PC-9 (cell line): ENCODE measurements around the gene PRSS1. TPM values are rescaled to one million over a fixed set of nuclear protein-coding genes. Genes with fewer than 3 reads are reported as not detected.
"Not testable (repeated sequence)": the region's sequence is repeated elsewhere in the genome, so short reads cannot be mapped to it uniquely, and the experiment has no call there.

Experiments
- BruUV-seq: library from RNA; stranded (reverse); fragments of 400-500 nt; replicated peaks from 2 replicates; lab custom pipeline; 2021; lab: Mats Ljungman, UMichigan
- CTCF ChIA-PET: fragments of 300-600 bp; sonication (Branson Sonifier 250); formaldehyde crosslinking; loops from one replicate; lab custom pipeline; 2022; ENCODE audit warnings: antibody characterized with exemption; lab: Charles Lee
- POLR2A ChIA-PET: fragments of 300-600 bp; sonication (Branson Sonifier 250); formaldehyde crosslinking; loops from one replicate; lab custom pipeline; 2022; ENCODE audit warnings: antibody characterized with exemption; ENCODE audit not compliant: unreplicated experiment; lab: Charles Lee
- DNase-seq, 2 experiments: peaks; one replicate each; pipeline versions ENCODE4 v3.0.0 to v3.0.0-alpha.2; 2015 to 2022; ENCODE audit warnings: mixed read lengths in 1 of 2
- H2AFZ ChIP-seq: fragments of 200-600 bp; sonication (generic); 2 replicates; pipeline ENCODE4 v1.8.1; 2017; ENCODE audit warnings: antibody characterized with exemption
- H3F3A ChIP-seq: fragments of 200-600 bp; sonication (generic); 2 replicates; pipeline ENCODE4 v1.8.1; 2017; ENCODE audit warnings: antibody characterized with exemption, mild to moderate bottlenecking, low read depth; ENCODE audit not compliant: insufficient read depth
- H3K27ac ChIP-seq: fragments of 200-600 bp; sonication (generic); 2 replicates; pipeline ENCODE4 v1.6.1; 2016; ENCODE audit warnings: mixed run types
- H3K27me3 ChIP-seq: fragments of 200-600 bp; sonication (generic); 2 replicates; pipeline ENCODE4 v1.6.1; 2016; ENCODE audit warnings: low read depth, mixed run types; ENCODE audit not compliant: insufficient read depth
- H3K36me3 ChIP-seq: fragments of 200-600 bp; sonication (generic); 2 replicates; pipeline ENCODE4 v1.6.1; 2016; ENCODE audit warnings: low read depth, mixed run types
- H3K4me1 ChIP-seq: fragments of 200-600 bp; sonication (generic); replicated peaks from 2 replicates; pipeline ENCODE4 v1.6.1; 2016; ENCODE audit warnings: mixed run types; ENCODE audit not compliant: insufficient read depth
- H3K4me2 ChIP-seq: fragments of 200-600 bp; sonication (generic); 2 replicates; pipeline ENCODE4 v1.6.1; 2017; ENCODE audit warnings: mixed run types
- H3K4me3 ChIP-seq: fragments of 200-600 bp; sonication (generic); 2 replicates; pipeline ENCODE4 v1.6.1; 2016; ENCODE audit warnings: mixed run types
- H3K79me2 ChIP-seq: fragments of 200-600 bp; sonication (generic); 2 replicates; pipeline ENCODE4 v1.6.1; 2017; ENCODE audit warnings: low read depth, mixed run types
- H3K9me2 ChIP-seq: fragments of 200-600 bp; sonication (generic); 2 replicates; pipeline ENCODE4 v1.8.1; 2017; ENCODE audit warnings: mild to moderate bottlenecking; ENCODE audit not compliant: insufficient read depth
- H3K9me3 ChIP-seq: fragments of 200-600 bp; sonication (generic); 2 replicates; pipeline ENCODE4 v1.8.1; 2016; ENCODE audit warnings: low read depth; ENCODE audit not compliant: insufficient read depth
- H4K20me1 ChIP-seq: fragments of 200-600 bp; sonication (generic); 2 replicates; pipeline ENCODE4 v1.8.1; 2017; ENCODE audit not compliant: insufficient read depth
- EZH2 ChIP-seq: fragments of 200-600 bp; sonication (generic); IDR thresholded peaks from 2 replicates; pipeline ENCODE4 v1.8.0; 2017; ENCODE audit warnings: antibody characterized with exemption, low read depth
- intact Hi-C: fragments of 100-400 bp; cut with micrococcal nuclease; formaldehyde crosslinking; loops from one replicate; pipeline ENCODE4 v1.10.0; 2022; ENCODE audit not compliant: unreplicated experiment
- total RNA-seq: library from RNA; stranded (reverse); gene quantifications from 2 replicates; pipeline ENCODE4 v1.2.3, GENCODE V29; 2021
- TF ChIP-seq, protein P1 (sequence below): fragments of 200-600 bp; sonication (generic); conservative IDR thresholded peaks from 2 replicates; pipeline ENCODE4 v1.6.1; 2017; ENCODE audit warnings: mixed run types, antibody characterized with exemption, mild to moderate bottlenecking, moderate library complexity

PRSS1 gene
- total RNA-seq, 1 experiment from 2014 or later: 0.94 TPM

DNA sequence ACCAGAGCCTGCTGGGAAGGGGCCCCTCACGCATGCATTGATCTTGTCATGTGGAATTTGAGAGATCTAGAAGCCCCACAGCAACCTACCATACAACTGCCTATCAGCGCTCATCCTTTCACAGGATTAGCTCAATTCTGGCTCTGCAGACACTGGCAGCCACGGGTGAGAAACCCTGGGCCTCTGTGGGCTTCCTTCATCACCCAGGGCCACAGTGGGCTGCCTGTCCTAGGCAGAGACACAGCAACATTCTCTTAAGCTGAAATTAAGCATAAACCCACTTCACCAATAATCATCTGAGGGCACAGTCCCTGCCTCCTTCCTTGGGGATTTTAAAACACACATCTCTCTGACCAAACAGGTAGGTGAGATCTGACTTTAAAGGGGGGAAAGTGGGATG, 18.2 kb downstream of the PRSS1 start:
- H3K4me3 ChIP-seq: no peak overlapping the region
- BruUV-seq: no TSS peak
- H3K4me2 ChIP-seq: no peak overlapping the region
- POLR2A ChIA-PET: no interaction called here
- CTCF ChIA-PET: no interaction called here
- no peaks in the 10 kb centered on the region for H3K79me2 ChIP-seq
- no peak for TF ChIP-seq EZH2
- TF ChIP-seq, protein P1, sequence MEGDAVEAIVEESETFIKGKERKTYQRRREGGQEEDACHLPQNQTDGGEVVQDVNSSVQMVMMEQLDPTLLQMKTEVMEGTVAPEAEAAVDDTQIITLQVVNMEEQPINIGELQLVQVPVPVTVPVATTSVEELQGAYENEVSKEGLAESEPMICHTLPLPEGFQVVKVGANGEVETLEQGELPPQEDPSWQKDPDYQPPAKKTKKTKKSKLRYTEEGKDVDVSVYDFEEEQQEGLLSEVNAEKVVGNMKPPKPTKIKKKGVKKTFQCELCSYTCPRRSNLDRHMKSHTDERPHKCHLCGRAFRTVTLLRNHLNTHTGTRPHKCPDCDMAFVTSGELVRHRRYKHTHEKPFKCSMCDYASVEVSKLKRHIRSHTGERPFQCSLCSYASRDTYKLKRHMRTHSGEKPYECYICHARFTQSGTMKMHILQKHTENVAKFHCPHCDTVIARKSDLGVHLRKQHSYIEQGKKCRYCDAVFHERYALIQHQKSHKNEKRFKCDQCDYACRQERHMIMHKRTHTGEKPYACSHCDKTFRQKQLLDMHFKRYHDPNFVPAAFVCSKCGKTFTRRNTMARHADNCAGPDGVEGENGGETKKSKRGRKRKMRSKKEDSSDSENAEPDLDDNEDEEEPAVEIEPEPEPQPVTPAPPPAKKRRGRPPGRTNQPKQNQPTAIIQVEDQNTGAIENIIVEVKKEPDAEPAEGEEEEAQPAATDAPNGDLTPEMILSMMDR: no peak
- no peaks in the 10 kb centered on the region for H3K9me3 ChIP-seq
- no peak overlapping the region for H2AFZ ChIP-seq
- no peak for DNase-seq
- H3K4me1 ChIP-seq: peaks cover 15% of the 10 kb centered on the region
- intact Hi-C loops: no loop called here
- H3K36me3 ChIP-seq: no peaks in the 10 kb centered on the region
- no peaks in the 10 kb centered on the region for H4K20me1 ChIP-seq
- H3K27me3 ChIP-seq: no peaks in the 10 kb centered on the region
- peaks cover 8% of the 10 kb centered on the region; the same call in 1 of the 2 replicates for H3F3A ChIP-seq
- H3K9me2 ChIP-seq: no peaks in the 10 kb centered on the region
- H3K27ac ChIP-seq: no peak overlapping the region

DNA sequence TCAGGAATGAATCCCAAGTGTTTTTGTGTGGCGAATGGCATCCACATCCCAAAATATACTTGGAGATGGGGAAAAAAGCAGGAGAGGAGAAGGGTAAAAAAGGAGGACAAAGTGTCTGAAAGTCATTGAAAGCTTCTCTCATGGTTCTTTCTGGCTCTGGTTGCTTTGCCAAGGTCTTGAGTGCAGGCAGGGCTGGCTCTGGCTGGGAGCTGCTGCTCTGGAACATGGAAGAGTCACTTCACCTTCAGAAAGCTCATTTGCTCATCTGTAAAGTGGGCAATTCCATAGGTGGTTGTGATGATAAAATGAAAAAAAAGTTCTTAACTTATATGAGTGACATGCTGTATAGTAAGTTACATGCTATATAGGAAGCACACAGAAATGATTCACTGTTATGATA, 18.6 kb downstream of the PRSS1 start:
- BruUV-seq: no TSS peak

DNA sequence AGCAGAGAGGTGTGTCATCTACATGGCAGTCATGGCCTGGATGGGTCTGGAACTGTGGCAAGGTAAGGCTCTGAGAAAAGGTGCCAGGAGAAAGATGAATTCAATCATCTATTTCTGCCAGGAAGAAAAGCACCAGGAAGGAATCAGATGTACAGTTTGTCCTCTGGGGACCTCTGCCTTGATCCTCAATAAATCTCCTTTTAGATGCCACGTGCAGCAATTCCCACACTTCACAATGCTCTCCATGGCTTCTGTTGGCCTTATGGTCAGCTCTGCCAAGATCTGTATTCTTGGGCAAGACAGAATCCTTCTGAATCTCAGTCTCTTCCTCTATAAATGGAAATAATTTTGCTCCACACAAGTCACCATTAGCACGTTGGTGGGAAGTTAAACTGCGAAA, 19.6 kb downstream of the PRSS1 start:
- H3K9me2 ChIP-seq, H3K27me3 ChIP-seq, intact Hi-C loops, H3K79me2 ChIP-seq, DNase-seq, H3K36me3 ChIP-seq, H3K27ac ChIP-seq, POLR2A ChIA-PET, H3K9me3 ChIP-seq, H3F3A ChIP-seq, H2AFZ ChIP-seq, H3K4me2 ChIP-seq, H3K4me3 ChIP-seq, BruUV-seq, H4K20me1 ChIP-seq: not testable (repeated sequence)
- CTCF ChIA-PET: interaction anchor here (0.6 kb wide), 1 partner anchor 1083 kb away, joined by 3 read pairs; no protein-coding TSS in a partner anchor
- peaks cover 15% of the 10 kb centered on the region for H3K4me1 ChIP-seq

More for the DNA sequence above, 18.6 kb downstream of the PRSS1 start:
- Histone ChIP-seq H3K79me2 (no peaks in the 10 kb centered on the region), H3K36me3 (no peaks in the 10 kb centered on the region), H3K9me2 (no peaks in the 10 kb centered on the region), H3K9me3 (no peaks in the 10 kb centered on the region), H2AFZ (no peak overlapping the region), H3K4me3 (no peak overlapping the region), H3F3A (peaks cover 8% of the 10 kb centered on the region; the same call in 1 of the 2 replicates), H3K4me2 (no peak overlapping the region), H4K20me1 (no peaks in the 10 kb centered on the region), H3K27me3 (no peaks in the 10 kb centered on the region), H3K27ac (no peak overlapping the region), H3K4me1 (peaks cover 15% of the 10 kb centered on the region)
- no peak for DNase-seq
- CTCF ChIA-PET: interaction anchor here (0.7 kb wide), 1 partner anchor 392 kb away, joined by 3 read pairs; no protein-coding TSS in a partner anchor
- POLR2A ChIA-PET: no interaction called here
- TF ChIP-seq, protein P1: no peak
- TF ChIP-seq EZH2: no peak
- intact Hi-C loops: no loop called here
